ENCODE measurements around the gene ZDHHC19. TPM values are rescaled to one million over a fixed set of nuclear protein-coding genes. Genes with fewer than 3 reads are reported as not detected.

ZDHHC19 gene
- total RNA-seq, 1 experiment from 2014 or later, result not detected

DNA sequence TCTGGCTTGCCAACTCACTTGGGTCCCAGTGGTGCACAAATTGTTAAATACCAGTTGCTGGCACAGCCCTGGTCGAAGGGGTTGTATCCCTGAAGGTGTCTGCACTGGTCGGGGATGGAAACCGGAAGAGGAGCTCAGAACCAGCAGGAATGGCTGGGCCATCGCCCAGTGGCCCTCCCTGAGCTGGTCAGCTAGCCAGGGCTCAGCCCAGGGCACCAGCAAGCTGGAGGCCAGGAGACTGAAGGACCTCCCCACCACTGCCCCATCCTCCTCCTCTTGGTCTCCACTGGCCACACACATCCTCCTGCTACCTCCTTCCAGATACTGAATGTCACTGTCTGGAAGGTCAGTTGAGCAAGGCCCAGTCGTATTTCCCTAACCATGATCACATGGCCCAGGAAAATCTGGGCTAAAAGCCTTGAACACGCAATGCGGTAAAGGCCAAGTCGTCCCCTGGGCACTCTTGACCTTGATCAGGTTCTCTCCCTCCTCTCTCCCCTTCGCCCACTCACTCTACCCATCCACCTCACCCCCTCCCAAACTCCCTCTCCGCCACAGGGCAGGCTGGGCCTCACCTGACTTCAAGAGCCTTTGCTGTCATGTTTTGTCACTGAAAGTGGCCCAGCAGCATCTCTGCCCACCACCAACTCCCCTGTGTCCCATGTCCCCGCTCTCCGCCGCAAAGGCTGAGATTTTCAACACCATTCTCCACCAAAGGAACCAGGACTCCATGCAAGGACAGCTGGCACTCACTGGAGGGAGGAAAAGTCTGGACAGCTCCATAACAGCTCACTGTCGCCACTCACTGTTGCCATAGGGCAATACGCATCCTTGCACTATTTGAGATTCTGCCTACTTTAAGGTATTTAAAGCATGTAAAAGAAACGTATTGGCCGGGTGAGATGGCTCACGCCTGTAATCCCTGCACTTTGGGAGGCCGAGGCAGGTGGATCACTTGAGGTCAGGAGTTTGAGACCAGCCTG, 12.1 kb downstream of the ZDHHC19 start:
- Histone ChIP-seq H3K4me3 (ENCODE audit: low read length) (no peak overlapping the region), H4K20me1 (ENCODE audit: insufficient read depth, low read depth, low read length) (no peaks in the 10 kb centered on the region), H2AFZ (ENCODE audit: low read length) (no peak overlapping the region), H3K4me2 (ENCODE audit: low read depth, low read length, poor library complexity, severe bottlenecking) (no peak overlapping the region), H3K36me3 (ENCODE audit: insufficient read depth, low read length) (no peaks in the 10 kb centered on the region), H3K79me2 (ENCODE audit: low read length) (no peaks in the 10 kb centered on the region), H3K27ac (ENCODE audit: low read length) (no peak overlapping the region), H3K9ac (ENCODE audit: low read length) (no peak overlapping the region), H3K9me2 (replicated peaks; ENCODE audit: insufficient read depth, low read length) (no peaks in the 10 kb centered on the region), H3K27me3 (ENCODE audit: low read length) (no peaks in the 10 kb centered on the region; the same call in 1 of the 2 replicates), H3K4me1 (ENCODE audit: low read length) (no peaks in the 10 kb centered on the region), H3K9me3 (ENCODE audit: low read length) (no peaks in the 10 kb centered on the region)
- no peak for DNase-seq

DNA sequence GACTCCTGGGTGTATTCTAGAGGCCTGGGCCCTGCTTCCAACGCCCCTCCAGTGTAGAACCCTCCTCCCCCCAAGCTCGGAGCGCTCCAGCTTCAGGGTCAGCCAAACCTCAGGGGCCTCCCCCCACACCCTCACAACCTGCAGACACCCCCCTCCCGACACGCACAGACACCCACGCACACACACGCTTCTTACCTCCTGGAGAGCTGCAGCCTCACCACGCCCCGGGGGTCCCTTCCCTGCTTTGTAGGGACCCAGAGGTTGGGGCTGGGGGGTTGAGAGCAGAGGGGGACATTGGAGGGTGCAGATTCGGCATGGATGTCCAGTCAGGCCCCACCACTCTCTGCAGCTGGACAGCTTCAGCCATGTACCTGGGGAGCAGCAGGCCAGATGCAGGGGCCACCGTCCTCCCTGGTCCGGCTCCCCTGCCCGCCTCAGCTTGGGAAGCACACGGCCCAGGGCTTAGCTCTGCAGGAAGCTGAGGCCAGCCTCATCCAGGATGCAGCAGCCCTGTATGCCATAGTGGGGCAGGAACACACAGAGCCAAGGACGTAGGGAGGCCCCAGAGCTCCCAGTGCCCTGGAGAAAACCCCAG, 13.0 kb downstream of the ZDHHC19 start:
- H4K20me1 ChIP-seq (ENCODE audit: insufficient read depth, low read depth, low read length), result no peaks in the 10 kb centered on the region
- no peaks in the 10 kb centered on the region for H3K4me1 ChIP-seq (ENCODE audit: low read length)
- H3K4me3 ChIP-seq (ENCODE audit: low read length), result no peak overlapping the region
- H3K27ac ChIP-seq (ENCODE audit: low read length), result no peak overlapping the region
- H3K79me2 ChIP-seq (ENCODE audit: low read length), result no peaks in the 10 kb centered on the region
- H2AFZ ChIP-seq (ENCODE audit: low read length), result no peak overlapping the region
- H3K36me3 ChIP-seq (ENCODE audit: insufficient read depth, low read length), result no peaks in the 10 kb centered on the region
- no peaks in the 10 kb centered on the region for H3K9me3 ChIP-seq (ENCODE audit: low read length)
- H3K9ac ChIP-seq (ENCODE audit: low read length), result no peak overlapping the region
- H3K4me2 ChIP-seq (ENCODE audit: low read depth, low read length, poor library complexity, severe bottlenecking), result no peak overlapping the region
- no peak for DNase-seq
- no peaks in the 10 kb centered on the region; the same call in 1 of the 2 replicates for H3K27me3 ChIP-seq (ENCODE audit: low read length)
- no peaks in the 10 kb centered on the region for H3K9me2 ChIP-seq (replicated peaks; ENCODE audit: insufficient read depth, low read length)

DNA sequence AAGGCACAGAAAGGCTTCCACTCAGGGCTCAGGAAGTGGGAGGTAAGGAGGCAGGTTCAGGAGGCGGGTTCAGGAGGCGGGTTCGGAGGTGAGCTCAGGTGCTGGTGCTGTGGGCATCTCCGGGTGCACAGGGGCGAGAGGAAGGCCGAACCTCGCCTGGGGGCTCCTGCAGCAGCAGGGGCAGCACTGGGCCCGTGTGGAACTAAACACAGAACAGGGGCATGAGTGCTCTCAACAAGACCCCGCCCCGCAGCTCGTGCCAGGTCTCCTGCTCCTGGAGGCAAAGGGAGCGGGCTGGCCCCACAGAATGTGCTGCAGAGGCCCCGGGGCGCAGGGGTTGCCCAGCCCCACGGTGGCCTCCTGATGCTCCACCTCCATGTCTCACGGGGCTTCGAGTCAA, 13.7 kb downstream of the ZDHHC19 start:
- Histone ChIP-seq H4K20me1 (ENCODE audit: insufficient read depth, low read depth, low read length) (no peaks in the 10 kb centered on the region), H3K9me3 (ENCODE audit: low read length) (no peaks in the 10 kb centered on the region), H2AFZ (ENCODE audit: low read length) (no peak overlapping the region), H3K36me3 (ENCODE audit: insufficient read depth, low read length) (no peaks in the 10 kb centered on the region), H3K9me2 (replicated peaks; ENCODE audit: insufficient read depth, low read length) (no peaks in the 10 kb centered on the region), H3K27ac (ENCODE audit: low read length) (no peak overlapping the region), H3K27me3 (ENCODE audit: low read length) (no peaks in the 10 kb centered on the region; the same call in 1 of the 2 replicates), H3K79me2 (ENCODE audit: low read length) (no peaks in the 10 kb centered on the region), H3K9ac (ENCODE audit: low read length) (no peak overlapping the region), H3K4me3 (ENCODE audit: low read length) (no peak overlapping the region), H3K4me2 (ENCODE audit: low read depth, low read length, poor library complexity, severe bottlenecking) (no peak overlapping the region), H3K4me1 (ENCODE audit: low read length) (no peaks in the 10 kb centered on the region)
- DNase-seq, result no peak

GRCh38 chr3:196195664-196196265, 15.4 kb downstream of the ZDHHC19 start:
- H4K20me1 ChIP-seq (ENCODE audit: insufficient read depth, low read depth, low read length), result no peaks in the 10 kb centered on the region
- no peaks in the 10 kb centered on the region for H3K9me3 ChIP-seq (ENCODE audit: low read length)
- no peaks in the 10 kb centered on the region for H3K79me2 ChIP-seq (ENCODE audit: low read length)
- H3K4me2 ChIP-seq (ENCODE audit: low read depth, low read length, poor library complexity, severe bottlenecking), result no peak overlapping the region
- H3K27me3 ChIP-seq (ENCODE audit: low read length), result no peaks in the 10 kb centered on the region; the same call in 1 of the 2 replicates
- H3K9ac ChIP-seq (ENCODE audit: low read length), result no peak overlapping the region
- H3K27ac ChIP-seq (ENCODE audit: low read length), result no peak overlapping the region
- H3K36me3 ChIP-seq (ENCODE audit: insufficient read depth, low read length), result no peaks in the 10 kb centered on the region
- H2AFZ ChIP-seq (ENCODE audit: low read length), result no peak overlapping the region
- no peaks in the 10 kb centered on the region for H3K4me1 ChIP-seq (ENCODE audit: low read length)
- H3K4me3 ChIP-seq (ENCODE audit: low read length), result no peak overlapping the region
- no peak for DNase-seq
- H3K9me2 ChIP-seq (replicated peaks; ENCODE audit: insufficient read depth, low read length), result no peaks in the 10 kb centered on the region

GRCh38 chr3:196194542-196194915, 16.7 kb downstream of the ZDHHC19 start:
- Histone ChIP-seq H3K4me2 (ENCODE audit: low read depth, low read length, poor library complexity, severe bottlenecking) (no peak overlapping the region), H3K4me3 (ENCODE audit: low read length) (no peak overlapping the region), H3K4me1 (ENCODE audit: low read length) (no peaks in the 10 kb centered on the region), H2AFZ (ENCODE audit: low read length) (no peak overlapping the region), H3K9me3 (ENCODE audit: low read length) (no peaks in the 10 kb centered on the region), H3K27ac (ENCODE audit: low read length) (no peak overlapping the region), H3K9ac (ENCODE audit: low read length) (no peak overlapping the region), H3K27me3 (ENCODE audit: low read length) (no peaks in the 10 kb centered on the region; the same call in 1 of the 2 replicates), H4K20me1 (ENCODE audit: insufficient read depth, low read depth, low read length) (no peaks in the 10 kb centered on the region), H3K36me3 (ENCODE audit: insufficient read depth, low read length) (no peaks in the 10 kb centered on the region), H3K79me2 (ENCODE audit: low read length) (no peaks in the 10 kb centered on the region), H3K9me2 (replicated peaks; ENCODE audit: insufficient read depth, low read length) (no peaks in the 10 kb centered on the region)
- DNase-seq, result no peak

DNA sequence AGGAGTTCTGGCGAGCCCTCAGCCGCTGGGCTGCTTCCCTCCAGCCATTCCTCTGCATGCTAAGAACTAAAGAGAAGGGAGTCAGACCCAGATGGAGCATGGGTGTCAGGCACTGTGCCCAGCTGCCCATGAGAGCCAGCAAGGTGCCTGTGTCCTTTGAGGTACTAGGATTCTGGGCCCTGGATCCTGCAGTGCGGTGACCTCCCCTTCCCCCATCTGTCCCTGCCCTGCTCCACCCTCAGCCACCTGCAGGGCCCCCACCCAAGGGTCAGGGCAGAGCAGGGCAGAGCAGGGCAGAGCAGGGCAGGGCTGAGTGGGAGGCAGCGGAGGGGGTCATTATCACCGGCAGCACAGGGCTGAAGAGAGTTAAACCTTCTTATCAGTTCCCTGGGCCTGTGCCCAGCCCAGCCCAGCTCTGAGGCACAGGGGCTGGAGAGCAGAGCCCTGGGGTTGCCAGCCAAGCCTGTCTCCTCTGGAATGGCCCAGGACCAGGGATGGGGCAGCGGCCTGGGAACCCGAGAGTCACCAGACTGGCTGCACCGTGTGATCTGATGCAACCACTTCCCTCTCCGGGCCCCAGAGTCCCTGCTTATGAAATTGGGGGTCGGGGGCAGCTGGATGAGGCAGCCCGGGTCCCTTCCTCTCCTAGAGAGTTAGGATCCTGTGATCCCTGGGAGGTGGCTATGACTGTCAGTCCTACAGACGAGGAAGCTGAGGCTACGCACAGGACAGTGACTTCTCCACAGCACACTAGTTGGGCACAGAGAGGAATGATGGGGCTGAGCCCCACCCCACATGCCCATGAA, 17.3 kb downstream of the ZDHHC19 start:
- Histone ChIP-seq H3K4me1 (ENCODE audit: low read length) (no peaks in the 10 kb centered on the region), H3K9me2 (replicated peaks; ENCODE audit: insufficient read depth, low read length) (no peaks in the 10 kb centered on the region), H3K27ac (ENCODE audit: low read length) (no peak overlapping the region), H3K4me2 (ENCODE audit: low read depth, low read length, poor library complexity, severe bottlenecking) (no peak overlapping the region), H3K79me2 (ENCODE audit: low read length) (no peaks in the 10 kb centered on the region), H2AFZ (ENCODE audit: low read length) (no peak overlapping the region), H3K27me3 (ENCODE audit: low read length) (no peaks in the 10 kb centered on the region; the same call in 1 of the 2 replicates), H3K4me3 (ENCODE audit: low read length) (no peak overlapping the region), H3K36me3 (ENCODE audit: insufficient read depth, low read length) (no peaks in the 10 kb centered on the region), H3K9me3 (ENCODE audit: low read length) (no peaks in the 10 kb centered on the region), H3K9ac (ENCODE audit: low read length) (no peak overlapping the region), H4K20me1 (ENCODE audit: insufficient read depth, low read depth, low read length) (no peaks in the 10 kb centered on the region)
- DNase-seq, result no peak

DNA sequence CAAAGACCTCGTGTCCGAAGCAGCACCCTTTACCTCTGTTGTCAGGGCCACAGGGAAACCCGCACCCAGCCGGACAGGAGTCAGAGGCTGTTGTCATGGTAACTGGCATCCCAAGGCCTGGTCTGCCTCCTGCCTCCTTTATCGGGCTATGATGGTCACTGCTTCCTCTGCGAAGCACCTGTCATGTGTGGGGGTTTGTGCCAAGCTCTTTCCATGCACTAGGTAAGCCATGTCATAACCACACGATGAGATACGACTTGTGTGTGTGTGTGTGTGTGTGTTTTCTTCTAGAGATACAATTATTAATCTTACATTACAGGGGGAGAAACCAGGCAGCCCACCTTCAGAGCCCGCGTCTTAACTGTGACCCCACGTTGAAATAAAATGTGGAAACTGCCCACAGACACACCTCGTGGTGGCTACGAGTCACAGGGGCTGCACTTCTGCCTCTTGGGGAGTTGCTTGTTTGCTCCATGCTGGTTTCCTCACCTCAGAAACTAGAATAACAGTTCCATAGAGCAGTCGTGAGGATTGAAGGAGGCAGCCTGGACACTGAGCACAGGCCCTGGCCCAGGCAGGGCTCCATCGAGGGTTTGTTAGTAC, 18.0 kb downstream of the ZDHHC19 start:
- Histone ChIP-seq H3K36me3 (ENCODE audit: insufficient read depth, low read length) (no peaks in the 10 kb centered on the region), H3K79me2 (ENCODE audit: low read length) (no peaks in the 10 kb centered on the region), H4K20me1 (ENCODE audit: insufficient read depth, low read depth, low read length) (no peaks in the 10 kb centered on the region), H2AFZ (ENCODE audit: low read length) (no peak overlapping the region; the same call in 1 of the 2 replicates), H3K27ac (ENCODE audit: low read length) (no peak overlapping the region), H3K9me2 (replicated peaks; ENCODE audit: insufficient read depth, low read length) (no peaks in the 10 kb centered on the region), H3K27me3 (ENCODE audit: low read length) (no peaks in the 10 kb centered on the region), H3K4me3 (ENCODE audit: low read length) (no peak overlapping the region), H3K4me1 (ENCODE audit: low read length) (no peaks in the 10 kb centered on the region), H3K4me2 (ENCODE audit: low read depth, low read length, poor library complexity, severe bottlenecking) (no peak overlapping the region), H3K9ac (ENCODE audit: low read length) (no peak overlapping the region), H3K9me3 (ENCODE audit: low read length) (no peaks in the 10 kb centered on the region)
- DNase-seq, result no peak
